Left ventricle myocardium inferior (tissue), 1 donor: ENCODE measurements around the gene ADORA2A. TPM values are rescaled to one million over a fixed set of nuclear protein-coding genes. Genes with fewer than 3 reads are reported as not detected.

Experiments
- DNase-seq: peaks from one replicate; pipeline ENCODE4 v3.0.0-alpha.2; 2020
- H3K27ac ChIP-seq: fragments of 200-600 bp; replicated peaks from 2 replicates; pipeline ENCODE4 v1.8.0; 2021
- H3K27me3 ChIP-seq: fragments of 200-600 bp; 2 replicates; pipeline ENCODE4 v1.8.0; 2021; ENCODE audit warnings: low read depth
- H3K36me3 ChIP-seq: fragments of 200-600 bp; 2 replicates; pipeline ENCODE4 v1.8.0; 2021
- H3K4me1 ChIP-seq: fragments of 200-600 bp; 2 replicates; pipeline ENCODE4 v1.8.0; 2021
- H3K4me3 ChIP-seq: fragments of 200-600 bp; 2 replicates; pipeline ENCODE4 v1.8.0; 2021; ENCODE audit warnings: mild to moderate bottlenecking, moderate library complexity
- H3K9me3 ChIP-seq: fragments of 200-600 bp; replicated peaks from 2 replicates; pipeline ENCODE4 v1.8.0; 2021
- CTCF ChIP-seq: fragments of 200-600 bp; IDR thresholded peaks from 2 replicates; pipeline ENCODE4 v1.8.0; 2021; ENCODE audit warnings: antibody characterized with exemption, mild to moderate bottlenecking, borderline replicate concordance
- intact Hi-C: fragments of 100-400 bp; cut with micrococcal nuclease; formaldehyde crosslinking; loops from one replicate; pipeline ENCODE4 v1.11.0; 2022
- total RNA-seq: library from RNA; stranded (reverse); fragmentation: NEBNext Ultra II Directional; extraction: Animal tissue kit (Norgen Biotek cat#: 25700); gene quantifications from one replicate; pipeline ENCODE4 v1.2.1, GENCODE V29; 2021
- donor health status: DM: no; HTN: yes; CAD: no; lungs with severe emphysema.

ADORA2A gene
- total RNA-seq, 1 donor from 2014 or later: 3.6 TPM

- Histone ChIP-seq H3K27me3 (no peaks in the 10 kb centered on the region), H3K9me3 (no peaks in the 10 kb centered on the region), H3K4me3 (no peak overlapping the region), H3K36me3 (peaks cover 17% of the 10 kb centered on the region), H3K4me1 (peaks cover 55% of the 10 kb centered on the region), H3K27ac (peak overlapping the region; percentile 79)
- intact Hi-C loops: no loop called here
- no peak for TF ChIP-seq CTCF
- DNase-seq: no peak
Measured at GRCh38 chr22:24419475-24419850, 7.9 kb upstream of the ADORA2A start.

- TF ChIP-seq CTCF: no peak
- intact Hi-C loops: loop anchor here (10.0 kb wide), 1 partner anchor 64 kb away; no protein-coding TSS in a partner anchor
- Histone ChIP-seq H3K27me3 (no peaks in the 10 kb centered on the region), H3K36me3 (peaks cover 8% of the 10 kb centered on the region), H3K4me3 (no peak overlapping the region), H3K27ac (peak overlapping the region; percentile 79), H3K9me3 (no peaks in the 10 kb centered on the region), H3K4me1 (peaks cover 64% of the 10 kb centered on the region)
- DNase-seq: no peak
Measured at GRCh38 chr22:24420072-24420976, 7.1 kb upstream of the ADORA2A start.

GRCh38 chr22:24420977-24421343 lies 6.4 kb upstream of the ADORA2A start:
- peak overlapping the region; percentile 79 for H3K27ac ChIP-seq
- H3K36me3 ChIP-seq: peaks cover 2% of the 10 kb centered on the region
- DNase-seq: no peak
- TF ChIP-seq CTCF: no peak
- H3K27me3 ChIP-seq: no peaks in the 10 kb centered on the region
- intact Hi-C loops: loop anchor here (10.0 kb wide), 1 partner anchor 64 kb away; no protein-coding TSS in a partner anchor
- no peak overlapping the region for H3K4me3 ChIP-seq
- peaks cover 68% of the 10 kb centered on the region for H3K4me1 ChIP-seq
- H3K9me3 ChIP-seq: no peaks in the 10 kb centered on the region

GRCh38 chr22:24421428-24421931 lies 5.9 kb upstream of the ADORA2A start:
- no peaks in the 10 kb centered on the region for H3K27me3 ChIP-seq
- no peak for TF ChIP-seq CTCF
- intact Hi-C loops: loop anchor here (10.0 kb wide), 1 partner anchor 63 kb away; no protein-coding TSS in a partner anchor
- no peaks in the 10 kb centered on the region for H3K9me3 ChIP-seq
- no peak overlapping the region for H3K4me3 ChIP-seq
- H3K4me1 ChIP-seq: peaks cover 68% of the 10 kb centered on the region
- no peak for DNase-seq
- H3K36me3 ChIP-seq: no peaks in the 10 kb centered on the region
- H3K27ac ChIP-seq: peak overlapping the region; percentile 79

- H3K4me3 ChIP-seq: no peak overlapping the region
- intact Hi-C loops: loop anchor here (10.0 kb wide), 1 partner anchor 63 kb away; no protein-coding TSS in a partner anchor
- H3K36me3 ChIP-seq: no peaks in the 10 kb centered on the region
- no peak for DNase-seq
- H3K4me1 ChIP-seq: peaks cover 68% of the 10 kb centered on the region
- H3K9me3 ChIP-seq: no peaks in the 10 kb centered on the region
- H3K27me3 ChIP-seq: no peaks in the 10 kb centered on the region
- H3K27ac ChIP-seq: peak overlapping the region; percentile 79
- TF ChIP-seq CTCF: no peak
Measured at GRCh38 chr22:24422102-24422665, 5.2 kb upstream of the ADORA2A start.
